Heart right ventricle (tissue), 16 donors: ENCODE measurements around the gene SRSF7. TPM values are rescaled to one million over a fixed set of nuclear protein-coding genes. Genes with fewer than 3 reads are reported as not detected.
A peak's percentile ranks its signal among the peaks of the same experiment; 100 is the strongest.
"Not testable (repeated sequence)": the region's sequence is repeated elsewhere in the genome, so short reads cannot be mapped to it uniquely, and the experiment has no call there.

Experiments used
- ATAC-seq, 8 donors: fragments of 200-7000 bp; cut with Tn5 transposase; one replicate each; pipeline ENCODE4 v1.9.1; 2020; ENCODE audit warnings: mild to moderate bottlenecking in 8 of 8, moderate library complexity in 8 of 8, moderate number of reproducible peaks in 1 of 8
- DNase-seq, 2 donors: peaks; one replicate each; pipeline ENCODE4 v3.0.0-alpha.2; 2020
- H3K27ac ChIP-seq, 10 donors: fragments of 200-600 bp; sonication (generic) in 2 of 10; one replicate each; pipeline versions ENCODE4 v1.5.0 to v1.8.0; 2020 to 2022; ENCODE audit warnings: mild to moderate bottlenecking in 3 of 10
- H3K27me3 ChIP-seq, 7 donors: fragments of 200-600 bp; one replicate each; pipeline ENCODE4 v1.8.0; 2021 to 2022; ENCODE audit warnings: mild to moderate bottlenecking in 2 of 7
- H3K36me3 ChIP-seq, 9 donors: fragments of 200-600 bp; sonication (generic) in 1 of 9; one replicate each; pipeline versions ENCODE4 v1.5.0 to v1.8.0; 2020 to 2022; ENCODE audit warnings: mild to moderate bottlenecking in 2 of 9
- H3K4me1 ChIP-seq, 9 donors: fragments of 200-600 bp; sonication (generic) in 1 of 9; one replicate each; pipeline versions ENCODE4 v1.5.0 to v1.8.0; 2020 to 2022; ENCODE audit warnings: mild to moderate bottlenecking in 4 of 9
- H3K4me3 ChIP-seq, 10 donors: fragments of 200-600 bp; sonication (generic) in 2 of 10; one replicate each; pipeline versions ENCODE4 v1.5.0 to v1.8.0; 2020 to 2022; ENCODE audit warnings: mild to moderate bottlenecking in 7 of 10, moderate library complexity in 2 of 10
- H3K9me3 ChIP-seq, 11 donors: fragments of 200-600 bp in 10 of 11; sonication (generic) in 2 of 11; one replicate each; pipeline versions ENCODE4 v1.5.0 to v1.8.0; 2013 to 2022; ENCODE audit warnings: mild to moderate bottlenecking in 2 of 11, control low read depth in 1 of 11, moderate library complexity in 1 of 11
- CTCF ChIP-seq, 9 donors: fragments of 200-600 bp; sonication (generic) in 2 of 9; IDR thresholded peaks; one replicate each; pipeline versions ENCODE4 v1.5.0 to v1.8.0; 2021 to 2022; ENCODE audit warnings: antibody characterized with exemption in 9 of 9, mild to moderate bottlenecking in 5 of 9, moderate library complexity in 1 of 9
- WGBS, 2 donors: extraction: QIAGEN DNeasy Blood & Tissue Kit; methylation state at CpG; one replicate each; pipeline ENCODE4 v1.1.7; 2013; ENCODE audit warnings: inconsistent platforms in 1 of 2; 5-methylcytosine and 5-hydroxymethylcytosine counted together
- intact Hi-C, 10 donors: fragments of 100-400 bp; cut with DNase I; formaldehyde crosslinking; loops; one replicate each; pipeline versions ENCODE4 v1.11.1 to v1.14.2; 2022
- polyA plus RNA-seq, 2 donors: library from polyadenylated mRNA; stranded (reverse); fragments of 200-250 nt; gene quantifications; one replicate each; pipeline ENCODE4 v1.2.3, GENCODE V29; 2013
- total RNA-seq, 10 donors: library from RNA; stranded (reverse); fragmentation: NEBNext Ultra II Directional in 3 of 10; extraction: Animal tissue kit (Norgen Biotek cat#: 25700) in 3 of 10; gene quantifications; one replicate each; pipeline versions ENCODE4 v1.2.1 to v1.2.4, GENCODE V29; 2021 to 2023
- donor health status: Arrhythmogenic right ventricular cardiomyopathy.
- donor health status: ischemic (EF 13 %, LVEDD 7.1; RV severe dilation, severe dysfunction).
- donor health status: healthy with polysubstance abuse.
- donor health status: DM: no; HTN: yes; CAD: no.
- donor health status: DM: no; HTN: no; CAD: no.
- donor health status: ischemic (EF 25% LVEDD 6.9; RV normal size, moderate dysfunction).
- donor health status: ischemic (EF 25% LVEDD 5.7; RV mildly dilated, moderate dysfunction).
- donor health status: healthy.
- donor health status: DM: yes; HTN: yes; CAD: no.
- donor health status: Ischemic cardiomyopathy.
- donor health status: ischemic (EF 35%, LVEDD 5.7; RV mildly dilated, moderate dysfunction).
- donor health status: nonischemic (EF 11% LVEDD 7.7; RV severe dilation, severe dysfunction).
- donor health status: DM: yes; HTN: yes; CAD: no.
- donor health status: PGD.
- donor health status: ischemic (EF 29% LVEDD 5.4; RV normal size, mild dysfunction).
- donor health status: nonischemic (EF 23%, LVEDD 6.1; RV moderate dilation, normal function).

Gene SRSF7
- total and polyA plus RNA-seq, 12 donors, result 33.2 to 98.8 (median 49.5) TPM

DNA sequence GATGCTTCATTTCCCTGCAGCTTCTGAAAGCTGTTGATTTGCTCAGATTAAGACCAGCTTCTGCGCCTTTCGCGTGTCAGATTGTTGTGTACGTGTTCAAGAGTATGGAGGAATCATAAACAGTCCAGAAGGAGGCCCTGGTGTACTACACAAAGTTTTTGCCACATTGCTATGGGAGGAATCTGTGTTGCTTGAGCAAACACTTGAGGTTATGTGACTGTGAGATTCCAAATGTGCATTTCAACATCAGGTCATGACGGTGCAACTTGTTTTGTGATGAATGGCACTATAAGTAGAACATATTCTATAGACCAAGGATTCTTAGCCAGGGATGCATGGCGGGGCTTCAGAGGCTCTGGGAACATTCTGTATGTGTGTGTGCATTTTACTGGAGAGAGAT is 35.0 kb downstream of the SRSF7 start:
- Histone ChIP-seq H3K4me1 (peaks cover 0 to 18% (median 12%) of the 10 kb centered on the region in 9 donors), H3K9me3 (peaks cover 0 to 4% (median 0%) of the 10 kb centered on the region in 11 donors), H3K27ac (peak overlapping the region in 1 of 10 donors; percentile 10), H3K4me3 (no peak overlapping the region), H3K27me3 (no peaks in the 10 kb centered on the region), H3K36me3 (peaks cover 0 to 11% (median 0%) of the 10 kb centered on the region in 9 donors)
- ATAC-seq (no peak), DNase-seq (no peak)
- 76 to 82% methylated on average over 6 of the region's 6 CpGs for WGBS, 2 donors
- intact Hi-C loops, result no loop called here
- TF ChIP-seq CTCF (IDR thresholded peaks at IDR 0.05), result no peak

DNA sequence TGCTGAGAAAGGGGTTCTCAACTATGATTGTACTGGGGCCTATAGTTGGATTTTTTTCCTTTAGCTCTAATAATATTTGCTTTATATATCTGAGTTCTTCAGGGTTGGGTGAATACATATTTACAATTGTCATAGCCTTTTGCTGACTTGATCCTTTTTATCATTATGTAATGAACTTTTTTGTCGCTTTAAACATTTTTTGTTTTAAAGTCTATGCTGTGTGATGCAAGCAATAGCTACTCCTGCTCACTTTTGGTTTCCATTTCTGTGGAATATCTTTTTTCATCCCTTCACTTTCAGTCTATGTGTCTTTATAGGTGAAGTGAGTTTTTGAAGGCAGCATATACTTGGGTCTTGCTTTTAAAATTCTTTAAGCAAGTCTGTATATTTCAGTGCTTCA is 36.2 kb downstream of the SRSF7 start:
- H3K9me3 ChIP-seq, intact Hi-C loops, ATAC-seq: not testable (repeated sequence)

DNA sequence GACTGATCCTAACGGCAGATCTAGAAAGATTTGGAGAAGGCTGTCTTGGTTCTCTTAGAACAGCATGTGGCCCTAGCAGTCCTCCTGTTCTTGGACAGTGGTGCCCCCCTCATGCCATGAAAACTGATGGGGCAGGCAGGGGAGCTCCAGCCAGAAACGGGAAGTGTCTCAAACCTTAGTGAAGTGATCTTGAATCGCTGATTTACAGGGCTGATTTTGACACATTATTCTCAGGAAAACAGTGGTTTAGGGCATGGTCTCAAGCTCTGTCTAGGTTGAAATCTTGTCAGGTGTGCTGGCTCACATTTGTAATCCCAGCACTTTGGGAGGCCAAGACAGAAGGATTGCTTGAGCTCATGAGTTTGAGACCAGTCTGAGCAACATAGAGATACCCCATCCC is 37.8 kb downstream of the SRSF7 start:
- 78 to 91% methylated on average over 3 of the region's 3 CpGs for WGBS, 2 donors
- H3K36me3 ChIP-seq, result peaks cover 0 to 16% (median 0%) of the 10 kb centered on the region in 9 donors
- no peaks in the 10 kb centered on the region for H3K27me3 ChIP-seq
- no peaks in the 10 kb centered on the region for H3K9me3 ChIP-seq
- H3K4me3 ChIP-seq, result no peak overlapping the region
- H3K27ac ChIP-seq, result no peak overlapping the region
- no peak for TF ChIP-seq CTCF (IDR thresholded peaks at IDR 0.05)
- intact Hi-C loops, result no loop called here
- ATAC-seq (no peak), DNase-seq (no peak)
- H3K4me1 ChIP-seq, result no peaks in the 10 kb centered on the region

More for the DNA sequence above, 36.2 kb downstream of the SRSF7 start:
- DNase-seq, H3K27ac ChIP-seq, H3K27me3 ChIP-seq, H3K4me3 ChIP-seq, H3K4me1 ChIP-seq: not testable (repeated sequence)
- 96 to 100% methylated on average over 1 of the region's 1 CpG for WGBS, 2 donors
- H3K36me3 ChIP-seq, result peaks cover 0 to 16% (median 0%) of the 10 kb centered on the region in 9 donors

- ATAC-seq, result no peak
Observed at GRCh38 chr2:38712871-38713270, 38.3 kb downstream of the SRSF7 start.

More at GRCh38 chr2:38712871-38713270, 38.3 kb downstream of the SRSF7 start:
- Histone ChIP-seq H3K9me3 (no peaks in the 10 kb centered on the region), H3K4me3 (no peak overlapping the region), H3K27me3 (no peaks in the 10 kb centered on the region), H3K36me3 (peaks cover 0 to 15% (median 0%) of the 10 kb centered on the region in 9 donors), H3K4me1 (no peaks in the 10 kb centered on the region), H3K27ac (no peak overlapping the region)
- WGBS, 2 donors, result 80 to 81% methylated on average over 4 of the region's 4 CpGs
- intact Hi-C loops, result no loop called here
- TF ChIP-seq CTCF (IDR thresholded peaks at IDR 0.05), result no peak
- no peak for DNase-seq
